CD4-positive, alpha-beta T cell (primary cell): ENCODE results near the gene SOST. TPM values are rescaled to one million over a fixed set of nuclear protein-coding genes. Genes with fewer than 3 reads are reported as not detected.

Experiments used
- ATAC-seq: fragments of 200-7000 bp; cut with Tn5 transposase; one replicate; pipeline ENCODE4 v1.10.0; 2022; ENCODE audit warnings: mild to moderate bottlenecking; ENCODE audit not compliant: poor library complexity
- CTCF ChIA-PET: fragments of 350-600 bp; sonication (Branson Sonifier 250); formaldehyde crosslinking; loops from one replicate; lab custom pipeline; 2021; ENCODE audit warnings: antibody characterized with exemption, inconsistent platforms; lab: Charles Lee
- POLR2A ChIA-PET: fragments of 350-600 bp; sonication (Branson Sonifier 250); formaldehyde crosslinking; loops from one replicate; lab custom pipeline; 2021; ENCODE audit warnings: antibody characterized with exemption, inconsistent platforms; lab: Charles Lee
- DNase-seq, 14 experiments: peaks; one replicate each; pipeline ENCODE4 v3.0.0-alpha.2; 2013 to 2020; ENCODE audit warnings: mixed read lengths in 2 of 14
- H3K27ac ChIP-seq, 2 donors: one replicate each; pipeline versions ENCODE4 v1.5.1 to v1.7.0; 2013; ENCODE audit warnings: low read length in 2 of 2, low read depth in 1 of 2, mild to moderate bottlenecking in 1 of 2
- H3K27me3 ChIP-seq, 2 experiments: 1 replicate in 1 of 2; 2 replicates in 1 of 2; pipeline versions ENCODE4 v1.6.1 to v1.7.0; 2013; ENCODE audit warnings: low read length in 2 of 2, control low read depth in 1 of 2, mild to moderate bottlenecking in 1 of 2, moderate library complexity in 1 of 2; ENCODE audit not compliant: insufficient read depth in 2 of 2, control insufficient read depth in 1 of 2
- H3K36me3 ChIP-seq: one replicate; pipeline ENCODE4 v1.6.1; 2013; ENCODE audit warnings: low read length, control low read depth; ENCODE audit not compliant: insufficient read depth
- H3K4me1 ChIP-seq: one replicate; pipeline ENCODE4 v1.6.1; 2013; ENCODE audit warnings: low read length, control low read depth; ENCODE audit not compliant: insufficient read depth
- H3K4me3 ChIP-seq: one replicate; pipeline ENCODE4 v1.5.1; 2013; ENCODE audit warnings: mild to moderate bottlenecking, low read length, moderate library complexity
- H3K9me3 ChIP-seq, 2 experiments: 1 replicate in 1 of 2; 2 replicates in 1 of 2; pipeline versions ENCODE4 v1.6.1 to v1.7.0; 2013; ENCODE audit warnings: low read length in 2 of 2, mild to moderate bottlenecking in 2 of 2, control low read depth in 1 of 2, moderate library complexity in 1 of 2; ENCODE audit not compliant: control insufficient read depth in 1 of 2, insufficient read depth in 1 of 2
- H3K27ac Mint-ChIP-seq: one replicate; pipeline ENCODE4 v1.8.0; 2020; ENCODE audit warnings: mixed read lengths
- H3K27me3 Mint-ChIP-seq: one replicate; pipeline ENCODE4 v1.8.0; 2021; ENCODE audit warnings: mixed read lengths
- H3K36me3 Mint-ChIP-seq: one replicate; pipeline ENCODE4 v1.8.0; 2021; ENCODE audit warnings: low read depth, mixed read lengths
- H3K4me1 Mint-ChIP-seq: one replicate; pipeline ENCODE4 v1.8.0; 2021; ENCODE audit warnings: low read depth, mixed read lengths
- H3K4me3 Mint-ChIP-seq: one replicate; pipeline ENCODE4 v1.8.0; 2020; ENCODE audit warnings: mild to moderate bottlenecking, mixed read lengths
- H3K9me3 Mint-ChIP-seq: one replicate; pipeline ENCODE4 v1.8.0; 2020; ENCODE audit warnings: mixed read lengths
- CTCF ChIP-seq: fragments of 200-600 bp; IDR thresholded peaks from one replicate; pipeline ENCODE4 v1.8.0; 2022; ENCODE audit warnings: antibody characterized with exemption, mild to moderate bottlenecking
- intact Hi-C, 2 experiments: fragments of 100-400 bp; cut with DNase I in 1 of 2; cut with micrococcal nuclease in 1 of 2; formaldehyde crosslinking; loops; one replicate each; pipeline versions ENCODE4 v1.15.1 to v1.9.0; 2023 to 2025; cut with DNase I, micrococcal nuclease
- total RNA-seq, 174 experiments: library from RNA in 2 of 174; stranded (reverse) in 2 of 174; gene quantifications; one replicate each; pipeline ENCODE4 v1.2.3 and lab custom pipeline; 2021 to 2026

Gene SOST
- total RNA-seq, 2 experiments from 2014 or later: not detected

- no peak for TF ChIP-seq CTCF
- intact Hi-C loops: no loop called here
- Mint-ChIP-seq H3K4me1 (peaks cover 10% of the 10 kb centered on the region), H3K9me3 (no peaks in the 10 kb centered on the region), H3K27me3 (peaks cover 43% of the 10 kb centered on the region), H3K4me3 (no peak overlapping the region), H3K27ac (no peak overlapping the region), H3K36me3 (no peaks in the 10 kb centered on the region)
- peaks cover 0 to 4% of the 10 kb centered on the region in 2 experiments for H3K27me3 ChIP-seq
- no peaks in the 10 kb centered on the region for H3K9me3 ChIP-seq
- CTCF ChIA-PET: interaction anchor here (1.0 kb wide), 1 partner anchor 25 kb away, joined by 3 read pairs; no protein-coding TSS in a partner anchor
- ATAC-seq (no peak), DNase-seq (no peak)
- POLR2A ChIA-PET: interaction anchor here (0.6 kb wide), 1 partner anchor 11 kb away, joined by 3 read pairs; the partner anchor contains the start of gene DUSP3
- H3K4me3 ChIP-seq: no peak overlapping the region
- H3K4me1 ChIP-seq: no peaks in the 10 kb centered on the region
- H3K27ac ChIP-seq: no peak overlapping the region
- H3K36me3 ChIP-seq: no peaks in the 10 kb centered on the region
These were observed 31.8 kb upstream of the SOST start for GRCh38 chr17:43790311-43790940.

- intact Hi-C loops: no loop called here
- POLR2A ChIA-PET: interaction anchor here (0.6 kb wide), 1 partner anchor 11 kb away, joined by 3 read pairs; the partner anchor contains the start of gene DUSP3
- peaks cover 0 to 4% of the 10 kb centered on the region in 2 experiments for H3K27me3 ChIP-seq
- no peaks in the 10 kb centered on the region for H3K4me1 ChIP-seq
- CTCF ChIA-PET: interaction anchor here (1.0 kb wide), 1 partner anchor 24 kb away, joined by 3 read pairs; no protein-coding TSS in a partner anchor
- Mint-ChIP-seq H3K9me3 (no peaks in the 10 kb centered on the region), H3K4me3 (no peak overlapping the region), H3K36me3 (no peaks in the 10 kb centered on the region), H3K27me3 (peaks cover 45% of the 10 kb centered on the region), H3K27ac (no peak overlapping the region), H3K4me1 (peaks cover 10% of the 10 kb centered on the region)
- no peak overlapping the region for H3K4me3 ChIP-seq
- TF ChIP-seq CTCF: no peak
- no peaks in the 10 kb centered on the region for H3K9me3 ChIP-seq
- no peak for ATAC-seq
- DNase-seq: no peak
- H3K27ac ChIP-seq: no peak overlapping the region
- H3K36me3 ChIP-seq: no peaks in the 10 kb centered on the region
These were observed 30.9 kb upstream of the SOST start for GRCh38 chr17:43789482-43789881.

GRCh38 chr17:43788540-43788939, 29.9 kb upstream of the SOST start:
- intact Hi-C loops: no loop called here
- no peaks in the 10 kb centered on the region for H3K36me3 Mint-ChIP-seq
- no peak overlapping the region for H3K4me3 Mint-ChIP-seq
- H3K27me3 Mint-ChIP-seq: peaks cover 48% of the 10 kb centered on the region
- ChIA-PET POLR2A (no interaction called here), CTCF (interaction anchor here (1.2 kb wide), 1 partner anchor 10 kb away, joined by 3 read pairs; the partner anchor contains the start of gene DUSP3)
- Histone ChIP-seq H3K4me1 (no peaks in the 10 kb centered on the region), H3K36me3 (no peaks in the 10 kb centered on the region), H3K9me3 (no peaks in the 10 kb centered on the region), H3K4me3 (no peak overlapping the region), H3K27me3 (peaks cover 3 to 4% of the 10 kb centered on the region in 2 experiments), H3K27ac (no peak overlapping the region)
- ATAC-seq (no peak), DNase-seq (no peak)
- no peaks in the 10 kb centered on the region for H3K9me3 Mint-ChIP-seq
- TF ChIP-seq CTCF: no peak
- peaks cover 10% of the 10 kb centered on the region for H3K4me1 Mint-ChIP-seq
- H3K27ac Mint-ChIP-seq: no peak overlapping the region
